Ovary (tissue), 9 donors: Measurements from ENCODE around the gene FOXO6. TPM values are rescaled to one million over a fixed set of nuclear protein-coding genes. Genes with fewer than 3 reads are reported as not detected.

Source experiments
- DNase-seq, 5 donors: peaks; one replicate each; pipeline ENCODE4 v3.0.0-alpha.2; 2019 to 2020
- H3K27ac ChIP-seq, 2 donors: fragments of 200-600 bp; one replicate each; pipeline versions ENCODE4 v1.5.1 to v1.8.0; 2019 to 2022
- H3K27me3 ChIP-seq: fragments of 200-600 bp; one replicate; pipeline ENCODE4 v1.8.0; 2022
- H3K36me3 ChIP-seq: fragments of 200-600 bp; sonication (generic); one replicate; pipeline ENCODE4 v1.5.1; 2019
- H3K4me1 ChIP-seq: one replicate; pipeline ENCODE4 v1.8.1; 2013; ENCODE audit warnings: mild to moderate bottlenecking, moderate library complexity; ENCODE audit not compliant: insufficient read depth
- H3K4me3 ChIP-seq: fragments of 200-600 bp; sonication (generic); one replicate; pipeline ENCODE4 v1.5.1; 2017
- H3K9me3 ChIP-seq, 2 donors: fragments of 200-600 bp in 1 of 2; sonication (generic) in 1 of 2; one replicate each; pipeline versions ENCODE4 v1.5.1 to v1.8.1; 2013 to 2019; ENCODE audit warnings: mild to moderate bottlenecking in 1 of 2, moderate library complexity in 1 of 2
- CTCF ChIP-seq, 3 donors: fragments of 450-650 bp in 2 of 3; fragments of 200-600 bp in 1 of 3; IDR thresholded peaks; one replicate each; pipeline versions ENCODE4 v1.5.1 to v1.8.0; 2016 to 2022; ENCODE audit warnings: antibody characterized with exemption in 3 of 3, mild to moderate bottlenecking in 1 of 3
- EP300 ChIP-seq: sonication (generic); formaldehyde crosslinking; IDR thresholded peaks from one replicate; pipeline ENCODE4 v1.6.1; 2017; ENCODE audit warnings: antibody characterized with exemption
- POLR2A ChIP-seq: fragments of 450-650 bp; IDR thresholded peaks from one replicate; pipeline ENCODE4 v1.6.1; 2017; ENCODE audit warnings: antibody characterized with exemption, mild to moderate bottlenecking, moderate library complexity
- WGBS, 3 donors: extraction: QIAGEN DNeasy Blood & Tissue Kit in 1 of 3; methylation state at CpG; one replicate each; pipeline versions ENCODE4 v1.1.5 to v1.1.7; 2013 to 2017; 5-methylcytosine and 5-hydroxymethylcytosine counted together
- intact Hi-C, 4 donors: fragments of 100-400 bp; cut with DNase I; formaldehyde crosslinking; loops; one replicate each; pipeline versions ENCODE4 v1.11.0 to v1.15.1; 2022 to 2023
- polyA plus RNA-seq, 2 donors: library from polyadenylated mRNA; stranded (reverse); fragments of 200-250 nt in 1 of 2; fragments of 350-450 nt in 1 of 2; fragmentation: Illumina TruSeq in 1 of 2; extraction: RNeasy Lipid Tissue Mini Kit (QIAGEN cat#74804) in 1 of 2; gene quantifications; one replicate each; pipeline ENCODE4 v1.2.3, GENCODE V29; 2013 to 2014
- total RNA-seq, 7 donors: library from RNA; depleted of rRNA in 2 of 7; stranded (reverse); fragments of >200 nt in 2 of 7; fragmentation: NEBNext Ultra II Directional in 3 of 7; extraction: Animal tissue kit (Norgen Biotek cat#: 25700) in 3 of 7; gene quantifications; one replicate each; pipeline versions ENCODE4 v1.1.0 to v1.2.4, GENCODE V29; 2016 to 2023
- donor health status: DM: no; HTN: no; CAD: no; lungs with moderate emphysema.
- donor health status: DM: no; HTN: no; CAD: no.
- donor health status: Bipolar disorder and iron deficiency.
- donor health status: DM: yes; HTN: yes; CAD: no.
- donor health status: DM: no; HTN: no; CAD: no.
- donor health status: DM: yes; HTN: yes; CAD: no.

The FOXO6 gene
- total and polyA plus RNA-seq, 9 donors, result 0.90 to 18.9 (median 6.1) TPM

GRCh38 chr1:41340655-41341364, 20.4 kb upstream of the FOXO6 start:
- DNase-seq, result no peak
- Histone ChIP-seq H3K4me1 (no peaks in the 10 kb centered on the region), H3K36me3 (no peaks in the 10 kb centered on the region), H3K9me3 (no peaks in the 10 kb centered on the region), H3K27ac (no peak overlapping the region), H3K27me3 (no peaks in the 10 kb centered on the region), H3K4me3 (no peak overlapping the region)
- 76 to 80% (median 80%) methylated on average over 2 of the region's 2 CpGs for WGBS, 3 donors
- intact Hi-C loops, result no loop called here
- TF ChIP-seq EP300 (no peak), POLR2A (no peak), CTCF (IDR thresholded peaks at IDR 0.05) (no peak)

- intact Hi-C loops, result no loop called here
Observed at GRCh38 chr1:41341365-41341683, 19.9 kb upstream of the FOXO6 start.

GRCh38 chr1:41341772-41342562, 19.3 kb upstream of the FOXO6 start:
- intact Hi-C loops, result no loop called here
- Histone ChIP-seq H3K4me1 (no peaks in the 10 kb centered on the region), H3K9me3 (no peaks in the 10 kb centered on the region), H3K27me3 (no peaks in the 10 kb centered on the region), H3K4me3 (no peak overlapping the region), H3K27ac (no peak overlapping the region), H3K36me3 (no peaks in the 10 kb centered on the region)
- TF ChIP-seq POLR2A (no peak), CTCF (IDR thresholded peaks at IDR 0.05) (no peak), EP300 (no peak)
- DNase-seq, result peak in 1 of 5 donors; percentile 1
- WGBS, 3 donors, result 39 to 50% (median 47%) methylated on average over 15 of the region's 15 CpGs

More at GRCh38 chr1:41341365-41341683, 19.9 kb upstream of the FOXO6 start:
- Histone ChIP-seq H3K27me3 (no peaks in the 10 kb centered on the region), H3K9me3 (no peaks in the 10 kb centered on the region), H3K4me3 (no peak overlapping the region), H3K27ac (no peak overlapping the region), H3K4me1 (no peaks in the 10 kb centered on the region), H3K36me3 (no peaks in the 10 kb centered on the region)
- peak in 1 of 5 donors; percentile 1 for DNase-seq
- TF ChIP-seq EP300 (no peak), CTCF (IDR thresholded peaks at IDR 0.05) (no peak)

DNA sequence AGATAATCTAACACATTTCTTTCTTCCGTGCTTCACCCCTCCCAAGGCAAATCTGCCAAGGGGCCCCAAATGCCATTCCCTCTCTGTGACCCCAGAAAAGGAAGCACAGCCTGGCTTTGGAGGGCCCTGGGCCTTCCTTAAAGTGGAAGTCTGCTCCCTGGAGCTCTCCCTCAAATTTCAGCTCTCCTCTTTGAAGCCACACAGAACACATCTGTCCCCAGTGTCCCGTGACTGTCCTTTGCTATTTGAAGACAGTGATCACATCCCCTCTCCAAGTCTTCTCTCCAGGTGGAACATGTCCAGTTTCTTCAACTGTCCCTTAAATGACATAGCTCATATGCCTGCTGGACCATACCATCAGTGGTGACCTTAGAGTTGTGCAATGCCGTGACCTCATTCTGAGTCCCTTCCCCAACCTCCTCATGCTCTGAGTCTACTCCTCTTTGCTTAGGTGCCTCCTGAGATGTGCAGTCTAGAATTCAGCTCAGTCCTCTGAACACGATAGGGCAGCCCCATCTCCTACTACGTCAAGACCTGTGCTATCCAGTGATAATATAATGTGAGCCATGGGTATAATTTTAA, 18.4 kb upstream of the FOXO6 start:
- Histone ChIP-seq H3K9me3 (no peaks in the 10 kb centered on the region), H3K4me1 (no peaks in the 10 kb centered on the region), H3K4me3 (no peak overlapping the region), H3K27me3 (no peaks in the 10 kb centered on the region), H3K36me3 (no peaks in the 10 kb centered on the region), H3K27ac (no peak overlapping the region)
- TF ChIP-seq EP300 (no peak), POLR2A (no peak), CTCF (IDR thresholded peaks at IDR 0.05) (no peak)
- intact Hi-C loops, result no loop called here
- DNase-seq, result peak in 1 of 5 donors; percentile 1
- whole genome bisulfite sequencing, 3 donors, result 65 to 75% (median 68%) methylated on average over 5 of the region's 5 CpGs
